HCT116 (cell line): ENCODE measurements around the gene CAPNS1. TPM values are rescaled to one million over a fixed set of nuclear protein-coding genes. Genes with fewer than 3 reads are reported as not detected.

Experiments
- ATAC-seq: fragments of 200-7000 bp; cut with Tn5 transposase; 2 replicates; pipeline ENCODE4 v1.9.1; 2020; ENCODE audit warnings: mild to moderate bottlenecking, moderate library complexity
- BruUV-seq: library from RNA; stranded (reverse); fragments of 400-500 nt; replicated peaks from 2 replicates; lab custom pipeline; 2021; lab: Mats Ljungman, UMichigan
- CTCF ChIA-PET: fragments of 300-600 bp; sonication (Branson Sonifier 250); formaldehyde crosslinking; loops from one replicate; lab custom pipeline; 2021; ENCODE audit warnings: antibody characterized with exemption; lab: Charles Lee
- POLR2A ChIA-PET: fragments of 300-600, 350-600 bp; sonication (Branson Sonifier 250); formaldehyde crosslinking; loops from one replicate; lab custom pipeline; 2021; ENCODE audit warnings: antibody characterized with exemption; lab: Charles Lee
- RAD21 ChIA-PET, 2 experiments: fragments of 300-600 bp; sonication (Branson Sonifier 250); formaldehyde crosslinking; loops; one replicate each; lab custom pipeline; 2023; ENCODE audit warnings: low total read pairs in 2 of 2; ENCODE audit not compliant: uncharacterized antibody in 2 of 2, unreplicated experiment in 2 of 2, low non-redundant PET in 1 of 2; lab: Charles Lee
- DNase-seq: peaks from one replicate; pipeline ENCODE4 v3.0.0-alpha.2; 2010; ENCODE audit warnings: low read depth, low spot score
- H2AFZ ChIP-seq: fragments of 200-600 bp; shearing (Covaris generic), sonication (generic); 2 replicates; pipeline ENCODE4 v1.6.1; 2017; ENCODE audit warnings: low read depth, mixed run types, mixed read lengths, antibody characterized with exemption, low read length; ENCODE audit not compliant: poor library complexity, severe bottlenecking
- H3K27ac ChIP-seq: 2 replicates; pipeline ENCODE4 v1.5.1; 2012; ENCODE audit warnings: low read depth, low read length
- H3K27me3 ChIP-seq: fragments of 200-600 bp; sonication (generic); 2 replicates; pipeline ENCODE4 v1.6.1; 2016; ENCODE audit warnings: mixed run types, low read length, mixed read lengths; ENCODE audit not compliant: insufficient read depth
- H3K36me3 ChIP-seq, 2 experiments: fragments of 200-500 bp in 1 of 2; fragments of 200-600 bp in 1 of 2; sonication (Bioruptor generic) in 1 of 2; sonication (generic) in 1 of 2; 2 replicates each; pipeline versions ENCODE4 v1.5.1 to v1.6.1; 2014 to 2016; ENCODE audit warnings: low read length in 2 of 2, inconsistent platforms in 1 of 2, mixed read lengths in 1 of 2, mixed run types in 1 of 2; ENCODE audit not compliant: insufficient read depth in 2 of 2, control insufficient read depth in 1 of 2
- H3K4me1 ChIP-seq, 2 experiments: fragments of 200-600 bp in 1 of 2; sonication (generic) in 1 of 2; 2 replicates each; pipeline versions ENCODE4 v1.5.1 to v1.6.1; 2012 to 2017; ENCODE audit warnings: low read length in 2 of 2, inconsistent platforms in 1 of 2, mild to moderate bottlenecking in 1 of 2, mixed read lengths in 1 of 2, mixed run types in 1 of 2, moderate library complexity in 1 of 2; ENCODE audit not compliant: insufficient read depth in 2 of 2, control insufficient read depth in 1 of 2
- H3K4me2 ChIP-seq: fragments of 200-600 bp; sonication (generic); 2 replicates; pipeline ENCODE4 v1.6.1; 2017; ENCODE audit warnings: mixed run types, low read length, mixed read lengths
- H3K4me3 ChIP-seq, 2 experiments: fragments of 200-600 bp in 1 of 2; sonication (generic) in 1 of 2; replicated peaks in 1 of 2; 2 replicates each; pipeline ENCODE4 v1.5.1; 2011 to 2016; ENCODE audit warnings: low read length in 2 of 2, control low read depth in 1 of 2, low read depth in 1 of 2, mild to moderate bottlenecking in 1 of 2, mixed read lengths in 1 of 2, mixed run types in 1 of 2
- H3K79me2 ChIP-seq: fragments of 200-600 bp; sonication (generic); 2 replicates; pipeline ENCODE4 v1.6.1; 2017; ENCODE audit warnings: mild to moderate bottlenecking, mixed run types, low read length, moderate library complexity, mixed read lengths; ENCODE audit not compliant: insufficient read depth
- H3K9ac ChIP-seq: fragments of 200-600 bp; sonication (generic); 2 replicates; pipeline ENCODE4 v1.6.1; 2016; ENCODE audit warnings: low read length, mixed read lengths
- H3K9me2 ChIP-seq: fragments of 200-600 bp; sonication (generic), shearing (Covaris generic); 2 replicates; pipeline ENCODE4 v1.6.1; 2017; ENCODE audit warnings: mixed run types, mild to moderate bottlenecking, moderate library complexity; ENCODE audit not compliant: insufficient read depth
- H3K9me3 ChIP-seq, 2 experiments: fragments of 200-500 bp in 1 of 2; fragments of 200-600 bp in 1 of 2; sonication (Bioruptor generic) in 1 of 2; sonication (generic) in 1 of 2; 2 replicates each; pipeline ENCODE4 v1.6.1; 2014 to 2017; ENCODE audit warnings: low read length in 2 of 2, mixed read lengths in 2 of 2, inconsistent platforms in 1 of 2, low read depth in 1 of 2, mild to moderate bottlenecking in 1 of 2, mixed run types in 1 of 2, moderate library complexity in 1 of 2; ENCODE audit not compliant: control insufficient read depth in 1 of 2, insufficient read depth in 1 of 2
- H4K20me1 ChIP-seq: fragments of 200-600 bp; sonication (generic), shearing (Covaris generic); 2 replicates; pipeline ENCODE4 v1.6.1; 2017; ENCODE audit warnings: mixed run types, mild to moderate bottlenecking, moderate library complexity; ENCODE audit not compliant: insufficient read depth
- CBX3 ChIP-seq: IDR thresholded peaks from 2 replicates; pipeline ENCODE4 v1.6.1; 2012; ENCODE audit warnings: low read depth
- POLR2A ChIP-seq: IDR thresholded peaks from 2 replicates; pipeline ENCODE4 v1.7.0; 2011; ENCODE audit warnings: borderline replicate concordance; ENCODE audit not compliant: insufficient read depth, insufficient read length; ENCODE audit errors: extremely low read depth
- RAD21 ChIP-seq: IDR thresholded peaks from 2 replicates; pipeline ENCODE4 v1.6.1; 2012; ENCODE audit warnings: low read depth, mild to moderate bottlenecking
- TCF7L2 ChIP-seq: IDR thresholded peaks from 2 replicates; pipeline ENCODE4 v1.7.0; 2011; ENCODE audit warnings: borderline replicate concordance, inconsistent platforms; ENCODE audit not compliant: insufficient read depth, insufficient read length; ENCODE audit errors: extremely low read depth
- YY1 ChIP-seq: IDR thresholded peaks from 2 replicates; pipeline ENCODE4 v1.6.1; 2011; ENCODE audit warnings: low read length, low read depth, moderate library complexity, mild to moderate bottlenecking; ENCODE audit not compliant: insufficient replicate concordance; ENCODE audit errors: extremely low read depth
- ZFX ChIP-seq: fragments of 450-650 bp; IDR thresholded peaks from 2 replicates; pipeline ENCODE4 v1.6.1; 2017
- intact Hi-C: fragments of 100-400 bp; cut with micrococcal nuclease; formaldehyde crosslinking; loops from 2 replicates; pipeline ENCODE4 v1.10.0; 2022
- total RNA-seq: library from RNA; stranded (reverse); gene quantifications from one replicate; pipeline ENCODE4 v1.2.1, GENCODE V29; 2021; ENCODE audit not compliant: unreplicated experiment
- TF ChIP-seq, protein P1 (sequence below): IDR thresholded peaks from 2 replicates; pipeline ENCODE4 v1.6.1; 2012

Gene CAPNS1
- total RNA-seq, 1 experiment from 2014 or later: 621 TPM

DNA sequence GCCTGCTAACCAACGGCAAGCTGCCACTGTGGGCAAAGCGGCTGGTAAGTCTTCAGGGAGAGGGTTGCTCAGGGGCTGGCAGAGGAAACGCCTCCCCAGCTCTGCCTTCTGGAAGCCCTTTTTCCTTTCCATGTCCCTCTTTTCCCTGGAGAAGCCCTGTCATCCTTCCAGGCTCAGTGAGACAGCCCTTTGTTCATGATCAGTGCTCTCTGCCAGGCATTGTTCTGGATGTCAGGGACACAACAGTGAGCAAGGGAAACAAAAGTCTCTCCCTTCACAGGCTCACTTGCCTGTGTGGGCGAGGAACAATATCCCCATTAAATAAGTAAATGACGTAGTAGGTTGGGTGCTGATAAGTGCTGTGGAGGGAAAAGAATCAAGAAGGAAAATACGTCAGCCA lies 42.8 kb upstream of the CAPNS1 start:
- no peaks in the 10 kb centered on the region for H3K79me2 ChIP-seq
- no peak overlapping the region for H3K27ac ChIP-seq
- H3K4me3 ChIP-seq: no peak overlapping the region
- no peak overlapping the region for H3K9ac ChIP-seq
- CTCF ChIA-PET: no interaction called here
- TF ChIP-seq ZFX: no peak
- TF ChIP-seq CBX3: no peak
- no peak for TF ChIP-seq RAD21
- no peak for TF ChIP-seq TCF7L2
- TF ChIP-seq POLR2A: no peak
- H3K4me2 ChIP-seq: no peak overlapping the region
- H3K9me2 ChIP-seq: no peaks in the 10 kb centered on the region
- no peak for DNase-seq
- no peaks in the 10 kb centered on the region for H3K9me3 ChIP-seq
- ATAC-seq: no peak
- RAD21 ChIA-PET: no interaction called here
- peaks cover 0 to 8% of the 10 kb centered on the region in 2 experiments; a peak in 1 of 4 replicates for H3K4me1 ChIP-seq
- no peaks in the 10 kb centered on the region for H4K20me1 ChIP-seq
- H3K27me3 ChIP-seq: no peaks in the 10 kb centered on the region
- H3K36me3 ChIP-seq: peaks cover 5 to 12% of the 10 kb centered on the region in 2 experiments
- BruUV-seq: no TSS peak
- H2AFZ ChIP-seq: no peak overlapping the region
- intact Hi-C loops: no loop called here
- POLR2A ChIA-PET: no interaction called here

DNA sequence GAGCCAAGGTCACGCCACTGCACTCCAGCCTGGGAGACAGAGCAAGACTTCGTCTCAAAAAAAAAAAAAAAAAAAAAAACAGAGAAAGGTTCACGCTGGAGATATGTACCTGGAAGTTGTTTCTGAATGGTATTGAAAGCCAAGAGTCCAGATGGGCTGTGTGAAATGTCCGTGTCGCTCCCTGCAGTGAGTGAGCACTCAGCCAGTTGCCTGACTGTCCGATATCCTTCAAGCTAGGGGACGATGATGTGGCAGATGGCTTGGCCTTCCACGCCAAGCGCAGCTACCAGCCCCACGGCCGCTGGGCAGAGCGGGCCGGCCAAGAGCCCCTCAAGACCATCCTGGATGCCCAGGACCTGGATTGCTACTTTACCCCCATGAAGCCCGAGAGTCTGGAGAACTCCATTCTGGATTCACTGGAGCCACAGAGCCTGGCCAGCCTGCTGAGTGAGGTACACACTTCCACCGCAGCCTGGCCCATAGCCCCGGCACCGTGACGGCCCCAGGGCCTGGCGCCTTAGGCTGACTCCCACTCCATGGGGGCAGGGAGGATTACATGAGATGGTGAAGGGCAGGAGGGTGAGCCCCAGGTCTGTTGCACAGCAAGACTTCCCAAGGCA lies 40.6 kb upstream of the CAPNS1 start:
- Histone ChIP-seq H3K4me2 (no peak overlapping the region), H3K4me1 (peaks cover 0 to 17% of the 10 kb centered on the region in 2 experiments; a peak in 2 of 4 replicates), H3K4me3 (no peak overlapping the region), H4K20me1 (no peaks in the 10 kb centered on the region), H3K79me2 (no peaks in the 10 kb centered on the region), H3K9me2 (no peaks in the 10 kb centered on the region), H3K9ac (no peak overlapping the region), H3K36me3 (peaks cover 9 to 18% of the 10 kb centered on the region in 2 experiments; a peak in 3 of 4 replicates), H3K9me3 (no peaks in the 10 kb centered on the region), H3K27ac (no peak overlapping the region), H3K27me3 (no peaks in the 10 kb centered on the region), H2AFZ (no peak overlapping the region)
- DNase-seq (no peak), ATAC-seq (no peak)
- no TSS peak for BruUV-seq
- ChIA-PET POLR2A (no interaction called here), CTCF (no interaction called here), RAD21 (no interaction called here)
- no peak for TF ChIP-seq YY1
- TF ChIP-seq, protein P1, sequence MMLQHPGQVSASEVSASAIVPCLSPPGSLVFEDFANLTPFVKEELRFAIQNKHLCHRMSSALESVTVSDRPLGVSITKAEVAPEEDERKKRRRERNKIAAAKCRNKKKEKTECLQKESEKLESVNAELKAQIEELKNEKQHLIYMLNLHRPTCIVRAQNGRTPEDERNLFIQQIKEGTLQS: no peak
- intact Hi-C loops: no loop called here
